Endothelial cell of coronary artery (primary cell): Measurements from ENCODE around the gene MDP1. TPM values are rescaled to one million over a fixed set of nuclear protein-coding genes. Genes with fewer than 3 reads are reported as not detected.

Source experiments
- total RNA-seq: library from RNA; depleted of rRNA; stranded (reverse); fragments of >200 nt; gene quantifications from 2 replicates; pipeline ENCODE4 v1.2.3, GENCODE V29; 2014

The MDP1 gene
- total RNA-seq, result 8.6 and 8.8 TPM in 2 replicates

DNA sequence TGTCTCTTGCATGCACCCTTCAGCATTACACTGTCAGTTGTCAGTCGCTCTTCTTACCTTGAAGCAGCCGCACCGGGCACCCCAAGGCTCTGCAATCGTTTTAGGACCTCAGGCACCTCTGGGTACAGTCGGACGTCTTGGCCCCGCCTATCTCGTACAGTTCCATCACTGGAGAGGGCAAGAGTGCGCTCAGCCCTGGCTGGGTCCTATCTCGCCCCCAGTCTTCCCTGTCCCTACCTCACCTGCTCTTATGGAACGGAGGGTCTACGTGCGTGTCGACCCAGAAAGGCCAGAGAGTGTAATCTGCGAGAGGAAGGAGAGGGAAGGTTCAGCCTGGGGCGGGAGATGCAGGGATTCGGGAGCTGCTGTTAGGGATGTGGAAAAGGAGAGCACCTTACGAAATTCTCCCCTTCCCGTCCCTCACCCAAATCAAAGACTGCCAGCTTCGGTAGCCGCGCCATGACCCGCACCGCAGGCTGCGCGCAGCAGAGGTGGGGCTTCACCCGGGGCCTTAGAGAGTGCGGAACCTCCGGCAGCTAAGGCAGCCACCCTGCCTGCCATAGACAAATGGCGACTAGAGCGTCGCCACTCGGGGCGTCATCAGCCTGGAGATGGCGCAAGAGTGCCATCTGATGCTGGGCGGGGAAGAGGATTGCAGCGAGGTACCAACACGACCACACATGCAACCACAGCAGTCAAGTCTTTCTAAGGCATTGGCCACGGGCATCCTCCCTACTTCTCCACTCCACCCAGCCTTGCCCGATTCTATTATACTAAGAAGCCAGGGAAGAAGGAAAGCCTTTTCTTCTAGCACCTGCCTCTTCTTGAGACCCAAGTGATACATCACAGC is at the start of gene MDP1:
Gene MDP1 (minus strand): TSS at position 572 of the 850 bp plus-strand sequence. CDS start 111 bp downstream, at position 461.

DNA sequence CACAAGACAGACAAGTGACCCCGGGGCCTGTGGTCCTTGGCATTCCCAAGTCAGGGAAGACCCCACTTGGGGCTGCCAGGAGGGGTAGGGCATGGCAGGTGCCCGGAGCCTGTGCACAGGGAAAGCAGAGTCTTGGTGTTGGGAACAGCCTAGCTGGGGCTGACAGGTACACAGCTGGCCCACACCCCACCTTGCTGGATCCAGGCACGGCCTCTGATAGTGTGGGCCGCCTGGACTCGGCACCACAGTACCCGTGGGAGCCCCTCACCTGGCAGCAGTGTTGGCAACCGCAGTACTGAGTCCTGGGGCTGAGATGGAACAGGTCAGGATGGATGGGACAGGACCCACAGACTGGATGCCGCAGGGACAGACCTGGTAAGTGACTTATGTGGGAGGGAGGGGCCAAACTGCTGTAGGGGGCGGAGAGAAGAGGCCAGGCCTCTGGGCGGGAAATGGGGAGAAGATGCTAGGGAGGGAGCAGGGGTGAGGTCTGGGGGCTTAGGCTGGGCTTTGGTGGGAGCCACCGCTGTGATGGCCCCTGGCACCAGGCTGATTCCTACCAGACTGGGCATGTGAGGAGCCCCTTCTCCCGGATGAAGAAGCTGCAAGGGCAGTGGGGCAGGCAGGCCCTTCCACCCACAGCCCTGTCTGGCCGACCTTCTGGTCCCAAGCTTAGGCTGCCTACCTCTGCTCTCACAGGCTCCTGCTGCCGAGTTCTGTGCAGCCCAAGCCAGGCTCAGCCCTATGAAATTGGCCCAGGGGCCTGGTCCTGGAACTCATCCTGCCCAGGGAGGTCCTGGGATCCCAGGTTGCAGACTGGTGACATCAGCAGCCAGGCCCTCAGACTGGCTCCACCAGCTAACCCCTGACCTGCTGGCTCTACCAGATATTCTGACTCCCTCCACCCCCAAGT is 47.2 kb upstream of the MDP1 start, which contains the start of gene TGM1:
Gene TGM1 (minus strand): TSS at position 357 of the 913 bp plus-strand sequence. CDS start 825 bp downstream, outside the sequence.

DNA sequence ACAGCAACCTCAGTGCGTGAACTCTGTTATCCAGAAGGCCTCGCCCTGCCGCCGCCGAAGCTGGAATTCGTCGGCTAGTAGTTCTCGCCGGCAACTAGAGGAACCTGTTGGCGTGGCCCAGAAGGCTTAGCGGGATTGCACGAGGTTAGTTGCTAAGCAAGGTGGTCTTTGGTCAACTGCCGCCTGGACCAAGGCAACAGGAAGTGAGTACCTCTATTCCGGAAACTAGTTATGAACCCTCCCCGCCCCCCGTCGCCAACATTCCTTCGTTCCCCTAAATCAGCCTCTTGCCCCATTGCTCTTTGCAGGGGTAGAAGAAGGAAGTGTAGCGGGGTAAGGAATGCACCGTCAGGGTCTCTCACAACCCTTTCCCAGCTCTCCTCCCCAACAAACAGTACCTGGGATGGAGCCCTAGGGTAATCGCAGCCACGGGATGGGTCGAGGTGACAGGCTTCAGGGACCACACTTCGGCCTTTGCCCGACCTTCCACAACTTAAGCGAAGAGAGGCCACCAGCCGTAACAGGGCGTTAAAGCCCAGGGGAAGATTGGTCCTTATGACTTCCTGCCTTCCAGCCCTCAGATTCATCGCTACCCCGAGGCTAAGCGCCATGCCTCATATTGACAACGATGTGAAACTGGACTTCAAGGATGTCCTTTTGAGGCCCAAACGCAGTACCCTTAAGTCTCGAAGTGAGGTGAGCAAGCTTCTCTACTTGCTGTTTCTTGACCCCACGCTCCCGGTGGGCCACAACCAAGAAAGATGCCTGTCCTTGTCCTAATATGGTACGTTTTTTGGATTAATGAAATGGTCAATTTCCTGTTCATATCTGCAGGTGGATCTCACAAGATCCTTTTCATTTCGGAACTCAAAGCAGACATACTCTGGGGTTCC is 17.0 kb upstream of the MDP1 start, which contains the start of gene GMPR2:
Gene GMPR2 (plus strand): TSS at position 285 of the 893 bp plus-strand sequence. CDS start 325 bp downstream, at position 610.

DNA sequence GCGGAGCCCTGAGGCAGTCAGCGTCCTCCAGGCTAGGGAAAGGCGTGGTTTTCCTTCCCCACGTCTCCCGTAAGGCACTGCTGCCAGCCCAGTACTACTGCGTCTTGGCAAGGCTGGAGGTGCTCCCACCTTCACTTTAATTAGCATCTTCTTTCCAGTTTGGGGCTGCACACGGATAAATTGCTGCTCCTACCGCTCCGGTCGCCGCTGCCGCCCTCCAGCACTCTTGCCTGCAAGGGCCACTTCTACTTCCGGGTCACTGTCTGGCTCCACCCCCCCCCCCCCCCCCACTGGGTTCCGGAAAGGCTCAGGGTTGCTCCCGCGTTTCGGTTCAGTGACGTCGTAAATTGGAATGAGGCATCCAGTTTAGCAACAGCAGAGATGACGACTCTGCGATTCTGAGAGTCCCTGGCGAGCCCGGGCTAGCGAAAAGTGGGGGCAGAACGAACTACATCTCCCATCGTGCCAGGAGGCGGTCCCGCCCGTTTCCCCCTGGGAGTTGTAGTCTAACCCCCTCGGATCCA is 16.3 kb upstream of the MDP1 start, which contains the start of gene NEDD8:
Gene NEDD8 (minus strand): TSS at position 247 of the 524 bp plus-strand sequence. CDS start 100 bp downstream, at position 147.

DNA sequence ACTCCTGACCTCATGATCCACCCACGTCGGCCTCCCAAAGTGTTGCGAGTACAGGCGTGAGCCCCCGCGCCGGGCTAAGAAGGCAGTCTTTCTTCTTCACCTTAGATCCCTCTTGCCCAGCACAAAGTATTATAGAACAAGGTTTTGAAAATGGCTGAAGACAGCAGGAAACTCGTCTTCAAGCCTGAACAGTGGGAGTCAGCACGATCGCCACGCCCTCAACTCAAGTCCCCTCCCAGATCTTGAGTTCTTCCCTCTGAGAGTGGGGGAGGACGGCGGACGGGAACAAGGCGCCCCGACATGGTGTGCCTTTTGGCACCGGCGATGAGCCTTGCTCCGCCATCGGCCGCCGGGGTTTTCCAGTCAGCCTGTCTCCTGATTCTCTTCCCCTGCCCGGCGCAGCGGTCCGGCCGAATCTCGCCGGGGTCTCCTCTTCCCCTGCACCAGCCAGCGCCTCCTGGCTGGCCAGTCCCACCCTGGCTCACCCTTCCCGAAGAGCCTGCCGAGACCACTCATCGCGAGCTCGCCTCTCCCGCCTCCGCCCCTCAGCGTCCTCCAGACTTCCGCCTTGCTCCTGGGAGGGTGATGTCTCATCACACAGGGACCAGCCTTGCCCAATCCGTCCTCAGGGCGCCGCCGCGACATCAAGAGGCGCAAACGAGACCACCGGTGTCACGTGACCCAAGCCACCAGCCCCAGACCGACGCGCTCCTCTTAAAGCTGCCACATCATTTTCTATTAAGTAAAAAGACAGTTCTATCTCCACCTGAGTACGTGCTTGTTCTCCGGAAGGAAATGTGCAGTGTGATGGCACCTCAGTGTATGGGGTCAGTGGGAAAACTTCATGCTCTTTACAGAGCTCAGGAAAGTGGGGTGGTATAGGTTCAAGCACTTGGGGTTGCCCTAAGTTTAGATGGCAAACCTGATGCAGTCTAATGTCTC is 2.7 kb downstream of the MDP1 start, which contains the start of gene CHMP4A:
Gene CHMP4A (minus strand): TSS at position 565 of the 942 bp plus-strand sequence. CDS start 49 bp downstream, at position 516.

DNA sequence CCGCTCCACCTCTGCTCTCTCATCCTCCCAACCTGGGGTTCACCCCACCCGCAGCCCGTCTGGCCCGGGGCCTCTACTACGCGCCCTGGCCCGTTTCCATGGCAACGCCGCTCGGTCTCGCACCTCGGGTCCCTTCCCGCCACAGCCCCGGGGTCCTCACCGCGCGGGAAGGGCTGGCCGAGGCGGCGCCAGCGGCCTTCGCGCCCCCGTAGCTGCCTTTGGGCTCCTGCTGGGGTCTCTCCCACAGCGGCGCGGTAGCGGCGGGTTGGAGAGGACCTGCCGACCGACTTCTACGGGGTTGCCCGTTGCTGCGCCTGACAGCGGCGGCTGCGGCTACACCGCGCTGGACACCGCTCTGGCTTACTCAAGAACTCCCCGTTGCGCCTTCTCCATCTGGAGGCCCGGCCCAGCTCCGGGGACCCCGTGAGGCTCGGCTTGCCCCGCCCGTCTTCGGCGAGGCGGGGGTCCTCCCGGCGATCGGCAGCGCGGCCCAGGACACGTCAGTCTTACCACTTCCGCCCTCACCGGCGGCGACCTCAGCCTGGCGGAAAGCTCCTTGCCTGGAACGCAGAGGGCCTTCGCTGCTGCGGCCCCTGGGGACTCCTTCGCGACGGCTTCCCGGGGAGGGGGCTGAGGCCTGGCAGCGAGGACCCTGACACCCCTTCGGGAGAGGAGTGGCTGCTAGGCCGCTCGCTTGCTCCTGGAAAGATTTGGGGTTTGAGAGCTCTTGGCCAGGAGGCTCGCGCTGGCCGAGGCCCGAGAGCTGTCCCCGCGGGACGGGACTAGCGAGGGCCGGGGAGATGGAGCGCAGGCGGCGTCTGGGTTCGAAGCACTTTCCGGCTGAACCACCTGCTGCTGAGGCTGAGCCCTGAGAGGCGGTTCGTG is 20.4 kb downstream of the MDP1 start, which contains the start of gene TM9SF1:
Gene TM9SF1 (minus strand): TSS at position 256 of the 885 bp plus-strand sequence. CDS start 422 bp downstream, outside the sequence.

DNA sequence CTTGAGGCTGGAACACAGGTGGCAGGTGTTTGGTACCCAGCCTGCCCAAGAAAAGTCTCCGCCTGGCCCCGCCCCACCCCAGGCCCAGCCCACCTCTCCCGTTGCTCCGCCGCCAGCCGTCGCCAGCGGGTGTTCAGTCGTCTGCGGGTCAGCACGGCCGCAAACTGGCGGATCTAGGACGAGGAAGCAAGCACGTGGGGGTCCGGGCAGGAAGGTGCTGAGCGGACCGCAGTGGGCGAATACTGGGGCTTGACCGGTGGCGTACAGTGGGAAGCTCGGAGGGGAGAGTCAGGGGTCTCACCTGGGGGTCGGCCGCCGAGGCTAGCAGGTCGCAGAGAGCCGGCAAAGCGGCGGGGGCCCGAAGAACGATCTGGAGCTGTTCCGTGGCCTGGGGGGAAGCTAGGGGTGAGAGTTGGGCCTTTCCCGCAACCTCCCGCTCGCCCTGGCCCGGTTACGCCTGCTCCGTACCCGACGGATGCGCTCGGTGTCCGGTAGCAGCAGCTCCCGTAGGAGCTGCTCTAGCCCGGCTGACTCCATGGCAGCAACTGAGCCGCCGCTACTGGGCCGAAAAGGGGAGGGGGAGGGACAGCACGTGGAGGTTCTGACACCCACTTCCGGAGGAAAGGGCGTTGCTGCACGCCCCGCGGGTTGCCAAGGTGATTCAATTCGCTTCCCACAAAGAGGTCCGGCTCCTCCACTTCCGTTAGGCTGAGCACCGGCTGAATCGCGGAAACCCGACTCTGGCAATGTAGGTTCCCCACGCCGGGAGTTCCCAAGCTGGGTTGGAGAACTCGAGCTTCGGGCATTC is 27.4 kb downstream of the MDP1 start, which contains the start of gene IPO4:
Gene IPO4 (minus strand): TSS at position 566 of the 808 bp plus-strand sequence. CDS start 29 bp downstream, at position 537.

DNA sequence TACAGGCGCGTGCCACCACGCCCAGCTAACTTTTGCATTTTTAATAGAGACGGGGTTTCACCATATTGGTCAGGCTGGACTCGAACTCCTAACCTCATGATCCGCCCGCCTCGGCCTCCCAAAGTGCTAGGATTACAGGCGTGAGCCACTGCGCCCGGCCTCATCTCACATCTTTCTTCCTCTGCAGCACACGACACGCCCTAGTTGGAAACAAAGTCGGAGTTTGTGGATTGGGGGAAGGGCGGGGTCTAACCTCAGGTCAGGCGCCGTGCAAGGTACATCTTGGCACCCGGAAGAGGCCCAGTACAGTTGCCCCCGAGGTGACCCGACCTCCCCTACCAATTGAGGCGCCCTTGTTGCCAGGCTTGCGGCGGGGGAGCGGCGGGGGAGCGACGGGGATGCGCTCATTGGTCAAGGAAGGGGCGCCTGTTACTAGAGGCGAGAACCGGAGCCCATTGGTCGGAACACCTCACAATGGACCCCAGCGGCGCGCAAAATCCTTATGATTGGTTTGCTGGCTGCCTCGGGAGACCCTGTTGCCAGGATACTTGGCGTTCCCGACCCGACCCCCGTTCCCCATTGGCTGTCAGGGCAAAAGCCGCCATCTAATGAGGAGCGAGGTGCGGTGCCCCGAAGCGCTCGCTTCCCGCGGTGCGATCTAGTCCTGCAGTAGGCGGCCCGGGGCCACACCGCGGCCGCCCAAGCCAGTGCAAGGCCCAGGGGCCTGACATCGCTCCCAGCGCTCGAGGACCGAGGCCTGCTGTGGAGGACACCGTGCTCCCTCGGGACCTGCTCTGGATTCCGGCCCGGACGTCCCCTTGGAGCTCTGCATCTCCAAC is 44.2 kb downstream of the MDP1 start, which contains the start of gene REC8:
Gene REC8 (plus strand): TSS at position 659 of the 839 bp plus-strand sequence. CDS start 473 bp downstream, outside the sequence.

Other genes with a start within 250 kb of the MDP1 start
- 11.9 and 13.7 TPM in 2 replicates for gene DHRS4L2, start 227.1 kb downstream of the MDP1 start, total RNA-seq
- gene CARMIL3, start 164.1 kb downstream of the MDP1 start, total RNA-seq, result 0.09 TPM in 1 of 2 replicates, not detected in the other
- not detected in 2 replicates for gene CPNE6, start 144.5 kb downstream of the MDP1 start, total RNA-seq
- gene PCK2, start 121.8 kb downstream of the MDP1 start, total RNA-seq, result 5.1 and 17.4 TPM in 2 replicates
- 42.3 and 47.3 TPM in 2 replicates for gene DCAF11, start 101.3 kb downstream of the MDP1 start, total RNA-seq
- 0.19 and 0.45 TPM in 2 replicates for gene NRL, start 101.1 kb downstream of the MDP1 start, total RNA-seq
- 0.19 and 0.27 TPM in 2 replicates for gene FITM1, start 85.4 kb downstream of the MDP1 start, total RNA-seq
- 78.5 and 103 TPM in 2 replicates for gene PSME1, start 79.9 kb downstream of the MDP1 start, total RNA-seq
- gene EMC9, start 74.5 kb downstream of the MDP1 start, total RNA-seq, result 23.2 and 23.7 TPM in 2 replicates
- 101 and 105 TPM in 2 replicates for gene PSME2, start 69.5 kb downstream of the MDP1 start, total RNA-seq
- gene RNF31, start 68.6 kb downstream of the MDP1 start, total RNA-seq, result 28.9 and 29.3 TPM in 2 replicates
- gene IRF9, start 54.8 kb downstream of the MDP1 start, total RNA-seq, result 39.4 and 47.7 TPM in 2 replicates
- gene REC8, start 44.0 kb downstream of the MDP1 start, total RNA-seq, result 1.3 and 4.2 TPM in 2 replicates
- 41.1 and 49.6 TPM in 2 replicates for gene IPO4, start 27.2 kb downstream of the MDP1 start, total RNA-seq
- 38.6 and 53.6 TPM in 2 replicates for gene TM9SF1, start 20.6 kb downstream of the MDP1 start, total RNA-seq
- 0.09 TPM in 1 of 2 replicates, not detected in the other for gene TSSK4, start 10.4 kb downstream of the MDP1 start, total RNA-seq
- gene CHMP4A, start 2.6 kb downstream of the MDP1 start, total RNA-seq, result 16.7 and 27.9 TPM in 2 replicates
- gene NEDD8, start 16.3 kb upstream of the MDP1 start, total RNA-seq, result 235 and 253 TPM in 2 replicates
- gene GMPR2, start 16.9 kb upstream of the MDP1 start, total RNA-seq, result 76.5 and 85.2 TPM in 2 replicates
- gene TINF2, start 26.6 kb upstream of the MDP1 start, total RNA-seq, result 38.1 and 43.4 TPM in 2 replicates
- gene TGM1, start 47.1 kb upstream of the MDP1 start, total RNA-seq, result 0.36 and 0.75 TPM in 2 replicates
- 20.5 and 21.1 TPM in 2 replicates for gene RABGGTA, start 55.5 kb upstream of the MDP1 start, total RNA-seq
- 6.6 and 7.3 TPM in 2 replicates for gene DHRS1, start 83.7 kb upstream of the MDP1 start, total RNA-seq
- 24.8 and 25.4 TPM in 2 replicates for gene NOP9, start 83.8 kb upstream of the MDP1 start, total RNA-seq
- 1.4 and 2.8 TPM in 2 replicates for gene CIDEB, start 91.9 kb upstream of the MDP1 start, total RNA-seq
- gene LTB4R2, start 94.1 kb upstream of the MDP1 start, total RNA-seq, result 2.9 and 5.6 TPM in 2 replicates
- 1.7 and 3.3 TPM in 2 replicates for gene LTB4R, start 95.4 kb upstream of the MDP1 start, total RNA-seq
- gene ADCY4, start 119.0 kb upstream of the MDP1 start, total RNA-seq, result 37.2 and 43.1 TPM in 2 replicates
- 2.9 and 3.5 TPM in 2 replicates for gene RIPK3, start 123.9 kb upstream of the MDP1 start, total RNA-seq
- gene NFATC4, start 152.1 kb upstream of the MDP1 start, total RNA-seq, result 14.8 and 25.8 TPM in 2 replicates
- gene NYNRIN, start 182.9 kb upstream of the MDP1 start, total RNA-seq, result 8.0 and 14.1 TPM in 2 replicates
- 1.3 and 2.6 TPM in 2 replicates for gene CBLN3, start 213.6 kb upstream of the MDP1 start, total RNA-seq
- gene KHNYN, start 213.9 kb upstream of the MDP1 start, total RNA-seq, result 46.2 and 73.3 TPM in 2 replicates
- 7.9 and 9.3 TPM in 2 replicates for gene SDR39U1, start 226.7 kb upstream of the MDP1 start, total RNA-seq